ENCODE measurements around the gene RNF166. TPM values are rescaled to one million over a fixed set of nuclear protein-coding genes. Genes with fewer than 3 reads are reported as not detected.
A peak's percentile ranks its signal among the peaks of the same experiment; 100 is the strongest.

RNF166 gene
- total RNA-seq, 1 donor from 2014 or later, result 14.2 TPM

- DNase-seq, result no peak
- H3K27me3 ChIP-seq (ENCODE audit: low read depth), result no peaks in the 10 kb centered on the region
- no peak overlapping the region for H3K4me3 ChIP-seq
- TF ChIP-seq CTCF (IDR thresholded peaks at IDR 0.05; ENCODE audit: borderline replicate concordance), result no peak
- H3K4me1 ChIP-seq, result peaks cover 5% of the 10 kb centered on the region
- intact Hi-C loops (cut with micrococcal nuclease), result loop anchor here (10.0 kb wide), 1 partner anchor 484 kb away; the partner anchor contains the start of gene ZNF778
- H3K9me3 ChIP-seq (replicated peaks), result no peaks in the 10 kb centered on the region
- H3K27ac ChIP-seq (replicated peaks), result no peak overlapping the region
- peaks cover 27% of the 10 kb centered on the region for H3K36me3 ChIP-seq
Measured at GRCh38 chr16:88730632-88731607, 24.7 kb upstream of the RNF166 start.

- TF ChIP-seq CTCF (IDR thresholded peaks at IDR 0.05; ENCODE audit: borderline replicate concordance), result no peak
- Histone ChIP-seq H3K27ac (replicated peaks) (peak overlapping the region; percentile 34), H3K4me3 (no peak overlapping the region), H3K9me3 (replicated peaks) (no peaks in the 10 kb centered on the region), H3K27me3 (ENCODE audit: low read depth) (no peaks in the 10 kb centered on the region), H3K4me1 (peaks cover 5% of the 10 kb centered on the region), H3K36me3 (peaks cover 48% of the 10 kb centered on the region)
- DNase-seq, result peak; percentile 46
- intact Hi-C loops (cut with micrococcal nuclease), result no loop called here
Measured at GRCh38 chr16:88727871-88728270, 21.7 kb upstream of the RNF166 start.

- H3K9me3 ChIP-seq (replicated peaks), result no peaks in the 10 kb centered on the region
- no peak overlapping the region for H3K27ac ChIP-seq (replicated peaks)
- no peak for TF ChIP-seq CTCF (IDR thresholded peaks at IDR 0.05; ENCODE audit: borderline replicate concordance)
- H3K36me3 ChIP-seq, result peaks cover 57% of the 10 kb centered on the region
- no peak overlapping the region for H3K4me3 ChIP-seq
- intact Hi-C loops (cut with micrococcal nuclease), result no loop called here
- H3K4me1 ChIP-seq, result peaks cover 5% of the 10 kb centered on the region
- DNase-seq, result no peak
- H3K27me3 ChIP-seq (ENCODE audit: low read depth), result no peaks in the 10 kb centered on the region
Measured at GRCh38 chr16:88726981-88727380, 20.8 kb upstream of the RNF166 start.

- H3K27ac ChIP-seq (replicated peaks), result no peak overlapping the region
- TF ChIP-seq CTCF (IDR thresholded peaks at IDR 0.05; ENCODE audit: borderline replicate concordance), result no peak
- intact Hi-C loops (cut with micrococcal nuclease), result no loop called here
- no peaks in the 10 kb centered on the region for H3K27me3 ChIP-seq (ENCODE audit: low read depth)
- no peaks in the 10 kb centered on the region for H3K9me3 ChIP-seq (replicated peaks)
- peaks cover 63% of the 10 kb centered on the region for H3K36me3 ChIP-seq
- H3K4me1 ChIP-seq, result peaks cover 5% of the 10 kb centered on the region
- H3K4me3 ChIP-seq, result no peak overlapping the region
- no peak for DNase-seq
Measured at GRCh38 chr16:88726408-88726749, 20.2 kb upstream of the RNF166 start.

- H3K27ac ChIP-seq (replicated peaks), result no peak overlapping the region
- no peak for DNase-seq
Measured at GRCh38 chr16:88725609-88726407, 19.6 kb upstream of the RNF166 start.

More at GRCh38 chr16:88725609-88726407, 19.6 kb upstream of the RNF166 start:
- Histone ChIP-seq H3K4me1 (peaks cover 5% of the 10 kb centered on the region), H3K36me3 (peaks cover 65% of the 10 kb centered on the region), H3K27me3 (ENCODE audit: low read depth) (no peaks in the 10 kb centered on the region), H3K9me3 (replicated peaks) (no peaks in the 10 kb centered on the region), H3K4me3 (no peak overlapping the region)
- intact Hi-C loops (cut with micrococcal nuclease), result no loop called here
- no peak for TF ChIP-seq CTCF (IDR thresholded peaks at IDR 0.05; ENCODE audit: borderline replicate concordance)

All from left ventricle myocardium inferior (tissue), 1 donor.